GM23338 (cell line): ENCODE data around the gene RNF141. TPM values are rescaled to one million over a fixed set of nuclear protein-coding genes. Genes with fewer than 3 reads are reported as not detected.

Experiments used
- ATAC-seq: fragments of 200-7000 bp; cut with Tn5 transposase; 3 replicates; pipeline ENCODE4 v1.9.1; 2020
- DNase-seq: peaks from one replicate; pipeline ENCODE4 v3.0.0-alpha.2; 2015; ENCODE audit warnings: low spot score
- H2AFZ ChIP-seq: fragments of 200-600 bp; sonication (generic); 2 replicates; pipeline ENCODE4 v1.8.0; 2016; ENCODE audit warnings: antibody characterized with exemption, mild to moderate bottlenecking, moderate library complexity
- H3F3A ChIP-seq: fragments of 200-600 bp; sonication (generic); replicated peaks from 2 replicates; pipeline ENCODE4 v1.8.0; 2017; ENCODE audit warnings: antibody characterized with exemption, mixed run types, low read depth
- H3K27ac ChIP-seq: fragments of 200-600 bp; sonication (generic); 2 replicates; pipeline ENCODE4 v1.6.1; 2016; ENCODE audit warnings: low read depth
- H3K27me3 ChIP-seq: fragments of 200-600 bp; sonication (generic); 2 replicates; pipeline ENCODE4 v1.8.0; 2016; ENCODE audit warnings: mild to moderate bottlenecking, mixed run types, moderate library complexity; ENCODE audit not compliant: insufficient read depth
- H3K36me3 ChIP-seq: fragments of 200-600 bp; sonication (generic); 2 replicates; pipeline ENCODE4 v1.8.0; 2016; ENCODE audit warnings: mild to moderate bottlenecking; ENCODE audit not compliant: insufficient read depth
- H3K4me1 ChIP-seq: fragments of 200-600 bp; sonication (generic); 2 replicates; pipeline ENCODE4 v1.8.0; 2016; ENCODE audit warnings: mild to moderate bottlenecking, moderate library complexity; ENCODE audit not compliant: insufficient read depth
- H3K4me2 ChIP-seq: fragments of 200-600 bp; sonication (generic); 2 replicates; pipeline ENCODE4 v1.7.1; 2017; ENCODE audit warnings: mixed run types
- H3K4me3 ChIP-seq: fragments of 200-600 bp; sonication (generic); 2 replicates; pipeline ENCODE4 v1.6.1; 2016; ENCODE audit warnings: mixed run types
- H3K79me2 ChIP-seq: fragments of 200-600 bp; sonication (generic); replicated peaks from 2 replicates; pipeline ENCODE4 v1.8.0; 2017; ENCODE audit warnings: mild to moderate bottlenecking; ENCODE audit not compliant: insufficient read depth
- H3K9me2 ChIP-seq: fragments of 200-600 bp; sonication (generic); 2 replicates; pipeline ENCODE4 v1.8.0; 2017; ENCODE audit not compliant: insufficient read depth
- H4K20me1 ChIP-seq: fragments of 200-600 bp; sonication (generic); replicated peaks from 2 replicates; pipeline ENCODE4 v1.8.0; 2017; ENCODE audit warnings: mild to moderate bottlenecking; ENCODE audit not compliant: insufficient read depth
- H3K27ac Mint-ChIP-seq: 2 replicates; pipeline ENCODE4 v1.8.0; 2020; ENCODE audit warnings: inconsistent platforms, mild to moderate bottlenecking, moderate library complexity, mixed read lengths
- H3K27me3 Mint-ChIP-seq: 3 replicates; pipeline ENCODE4 v1.8.0; 2022; ENCODE audit warnings: low read depth, mild to moderate bottlenecking, moderate library complexity, mixed read lengths, inconsistent platforms; ENCODE audit not compliant: insufficient read depth, poor library complexity
- H3K36me3 Mint-ChIP-seq: 3 replicates; pipeline ENCODE4 v1.8.0; 2021; ENCODE audit warnings: low read depth, mild to moderate bottlenecking, inconsistent platforms, moderate library complexity, mixed read lengths
- H3K4me1 Mint-ChIP-seq: 3 replicates; pipeline ENCODE4 v1.8.0; 2020; ENCODE audit warnings: mild to moderate bottlenecking, inconsistent platforms, mixed read lengths
- H3K4me3 Mint-ChIP-seq: 3 replicates; pipeline ENCODE4 v1.8.0; 2021; ENCODE audit warnings: moderate library complexity, mild to moderate bottlenecking, inconsistent platforms, mixed read lengths
- H3K9me3 Mint-ChIP-seq: 3 replicates; pipeline ENCODE4 v1.8.0; 2020; ENCODE audit warnings: moderate library complexity, mild to moderate bottlenecking, inconsistent platforms, mixed read lengths
- CREB1 ChIP-seq: fragments of 250-450 bp; sonication (Bioruptor Pico); IDR thresholded peaks from 2 replicates; pipeline ENCODE4 v1.5.0; 2020; ENCODE audit warnings: low read depth, mild to moderate bottlenecking, moderate library complexity
- CTCF ChIP-seq, 2 experiments: fragments of 200-600 bp in 1 of 2; sonication (generic) in 1 of 2; conservative IDR thresholded peaks; 2 replicates each; pipeline versions ENCODE4 v1.5.1 to v1.6.1; 2016 to 2017; ENCODE audit warnings: antibody characterized with exemption in 2 of 2, low read depth in 2 of 2, mild to moderate bottlenecking in 2 of 2, moderate library complexity in 1 of 2
- ETS1 ChIP-seq: IDR thresholded peaks from 2 replicates; pipeline ENCODE4 v1.6.1; 2016; ENCODE audit warnings: antibody characterized with exemption
- EZH2 ChIP-seq: fragments of 200-600 bp; sonication (generic); IDR thresholded peaks from one replicate; pipeline ENCODE4 v1.8.0; 2017; ENCODE audit warnings: antibody characterized with exemption, mild to moderate bottlenecking, low read depth; ENCODE audit not compliant: unreplicated experiment
- EZH2phosphoT487 ChIP-seq: fragments of 200-600 bp; sonication (generic); IDR thresholded peaks from one replicate; pipeline ENCODE4 v1.8.1; 2018; ENCODE audit warnings: antibody characterized with exemption; ENCODE audit not compliant: unreplicated experiment
- NANOG ChIP-seq: IDR thresholded peaks from 2 replicates; pipeline ENCODE4 v1.6.1; 2016; ENCODE audit warnings: antibody characterized with exemption, borderline replicate concordance
- REST ChIP-seq: IDR thresholded peaks from one replicate; pipeline ENCODE4 v1.6.1; 2018; ENCODE audit warnings: antibody characterized with exemption; ENCODE audit not compliant: unreplicated experiment
- STAT1 ChIP-seq: IDR thresholded peaks from one replicate; pipeline ENCODE4 v1.6.1; 2016; ENCODE audit warnings: antibody characterized with exemption; ENCODE audit not compliant: unreplicated experiment
- ZNF114 ChIP-seq: fragments of 250-450 bp; sonication (Bioruptor Pico); IDR thresholded peaks from 2 replicates; pipeline ENCODE4 v1.5.0; 2020; ENCODE audit warnings: mild to moderate bottlenecking, moderate library complexity
- ZNF331 ChIP-seq: fragments of 250-450 bp; sonication (Bioruptor Pico); IDR thresholded peaks from 2 replicates; pipeline ENCODE4 v1.5.0; 2020; ENCODE audit warnings: low read depth, mild to moderate bottlenecking, moderate library complexity
- polyA plus RNA-seq: library from polyadenylated mRNA; unstranded; fragments of >200 nt; fragmentation: Nextera tagmentation; extraction: Ambion mirVana; gene quantifications from 2 replicates; pipeline ENCODE4 v1.2.1, GENCODE V29; 2016
- total RNA-seq: library from RNA; depleted of rRNA; stranded (reverse); fragments of >200 nt; shearing (Covaris generic); gene quantifications from 2 replicates; pipeline ENCODE4 v1.2.3, GENCODE V29; 2014

RNF141 gene
- total and polyA plus RNA-seq, 2 experiments from 2014 or later = 11.4 to 26.9 TPM

GRCh38 chr11:10541561-10541930, 559 bp upstream of the RNF141 start:
- peaks cover 8% of the 10 kb centered on the region for H3K4me1 Mint-ChIP-seq
- H3K79me2 ChIP-seq = no peaks in the 10 kb centered on the region
- H3K9me2 ChIP-seq = no peaks in the 10 kb centered on the region
- TF ChIP-seq CTCF (conservative IDR thresholded peaks at IDR 0.05; ENCODE audit: low read depth in 2 of 2) = no peak
- no peaks in the 10 kb centered on the region for H3K36me3 ChIP-seq
- no peak for ATAC-seq
- H4K20me1 ChIP-seq = no peaks in the 10 kb centered on the region
- H3K27me3 Mint-ChIP-seq = peaks cover 6% of the 10 kb centered on the region
- H3K4me3 Mint-ChIP-seq = peak overlapping the region; percentile 90
- H3K27me3 ChIP-seq = peaks cover 9% of the 10 kb centered on the region; the same call in 1 of the 2 replicates
- peaks cover 3% of the 10 kb centered on the region for H3K36me3 Mint-ChIP-seq
- DNase-seq = no peak
- H3K27ac Mint-ChIP-seq = peak overlapping the region; percentile 84; the same call in 1 of the 2 replicates
- H3K4me2 ChIP-seq = peak overlapping the region; percentile 81
- H3K27ac ChIP-seq = no peak overlapping the region
- H3K4me3 ChIP-seq = peak overlapping the region; percentile 56
- H3F3A ChIP-seq = no peaks in the 10 kb centered on the region
- H2AFZ ChIP-seq = peak overlapping the region; percentile 96
- H3K4me1 ChIP-seq = peaks cover 9% of the 10 kb centered on the region
- peaks cover 16% of the 10 kb centered on the region for H3K9me3 Mint-ChIP-seq

- no peak for TF ChIP-seq ZNF331
- TF ChIP-seq NANOG = no peak
- H3K4me1 Mint-ChIP-seq = peaks cover 8% of the 10 kb centered on the region
- H3K4me3 ChIP-seq = peak overlapping the region; percentile 56
- DNase-seq (peak; percentile 58), ATAC-seq (peak; percentile 68)
- no peaks in the 10 kb centered on the region for H3K36me3 ChIP-seq
- no peaks in the 10 kb centered on the region for H3K9me2 ChIP-seq
- H4K20me1 ChIP-seq = no peaks in the 10 kb centered on the region
- peak overlapping the region; percentile 75; the same call in 1 of the 2 replicates for H3K27ac Mint-ChIP-seq
- H3K27me3 ChIP-seq = peaks cover 9% of the 10 kb centered on the region; the same call in 1 of the 2 replicates
- H3K27ac ChIP-seq = peak overlapping the region; percentile 72
- H3F3A ChIP-seq = no peaks in the 10 kb centered on the region
- peaks cover 3% of the 10 kb centered on the region for H3K36me3 Mint-ChIP-seq
- peak overlapping the region; percentile 81 for H3K4me2 ChIP-seq
- peak overlapping the region; percentile 73 for H2AFZ ChIP-seq
- peaks cover 16% of the 10 kb centered on the region for H3K9me3 Mint-ChIP-seq
- H3K27me3 Mint-ChIP-seq = peaks cover 6% of the 10 kb centered on the region
- no peaks in the 10 kb centered on the region for H3K79me2 ChIP-seq
- peak overlapping the region; percentile 90 for H3K4me3 Mint-ChIP-seq
- peaks cover 9% of the 10 kb centered on the region for H3K4me1 ChIP-seq
These were observed 457 bp downstream of the RNF141 start for GRCh38 chr11:10540546-10540914.

- Histone ChIP-seq H3K9me2 (no peaks in the 10 kb centered on the region), H3K36me3 (no peaks in the 10 kb centered on the region), H2AFZ (no peak overlapping the region), H3K4me2 (no peak overlapping the region), H4K20me1 (no peaks in the 10 kb centered on the region), H3K79me2 (no peaks in the 10 kb centered on the region), H3K27me3 (peaks cover 9% of the 10 kb centered on the region; the same call in 1 of the 2 replicates), H3F3A (no peaks in the 10 kb centered on the region), H3K27ac (no peak overlapping the region), H3K4me1 (peaks cover 9% of the 10 kb centered on the region), H3K4me3 (no peak overlapping the region)
- Mint-ChIP-seq H3K9me3 (peaks cover 14% of the 10 kb centered on the region), H3K36me3 (peaks cover 3% of the 10 kb centered on the region), H3K4me1 (peaks cover 8% of the 10 kb centered on the region), H3K4me3 (peak overlapping the region; percentile 90; the same call in 2 of the 3 replicates), H3K27me3 (peaks cover 6% of the 10 kb centered on the region), H3K27ac (no peak overlapping the region)
- no peak for ATAC-seq
- no peak for DNase-seq
- TF ChIP-seq REST = no peak
- TF ChIP-seq ZNF114 (CRISPR knock-in tag) = no peak
- no peak for TF ChIP-seq STAT1
- no peak for TF ChIP-seq CREB1 (CRISPR knock-in tag)
- TF ChIP-seq ETS1 = no peak
- no peak for TF ChIP-seq EZH2phosphoT487
- TF ChIP-seq EZH2 = no peak
- TF ChIP-seq NANOG = no peak
These were observed 1.6 kb downstream of the RNF141 start for GRCh38 chr11:10539339-10539738.
